T-cell (primary cell): ENCODE data around the gene ETFA. TPM values are rescaled to one million over a fixed set of nuclear protein-coding genes. Genes with fewer than 3 reads are reported as not detected.
"Not testable (repeated sequence)": the region's sequence is repeated elsewhere in the genome, so short reads cannot be mapped to it uniquely, and the experiment has no call there.

Experiments used
- ATAC-seq, 4 experiments: fragments of 200-7000 bp in 3 of 4; fragments of 150-1000 bp in 1 of 4; cut with Tn5 transposase; replicated peaks in 1 of 4; 1 replicate in 3 of 4; 2 replicates in 1 of 4; pipeline ENCODE4 v1.10.0; 2021; ENCODE audit warnings: moderate library complexity in 3 of 4, mild to moderate bottlenecking in 2 of 4, moderate number of reproducible peaks in 1 of 4
- CTCF ChIA-PET, 2 donors: fragments of 300-600 bp; sonication (Branson Sonifier 250); formaldehyde crosslinking; loops; one replicate each; lab custom pipeline; 2022; ENCODE audit warnings: antibody characterized with exemption in 2 of 2; lab: Charles Lee
- POLR2A ChIA-PET, 2 donors: fragments of 300-600 bp; sonication (Branson Sonifier 250); formaldehyde crosslinking; loops; one replicate each; lab custom pipeline; 2022; ENCODE audit warnings: antibody characterized with exemption in 2 of 2; lab: Charles Lee
- DNase-seq, 35 experiments: peaks; one replicate each; pipeline versions ENCODE4 v3.0.0 to v3.0.0-alpha.2; 2013 to 2023
- H3K27ac ChIP-seq: one replicate; pipeline ENCODE4 v1.5.1; 2013; ENCODE audit warnings: low read length
- H3K27me3 ChIP-seq, 2 experiments: replicated peaks in 1 of 2; 1 replicate in 1 of 2; 2 replicates in 1 of 2; pipeline versions ENCODE4 v1.6.1 to v1.7.0; 2013; ENCODE audit warnings: low read length in 1 of 2, mixed read lengths in 1 of 2; ENCODE audit not compliant: control insufficient read depth in 2 of 2, insufficient read depth in 2 of 2; ENCODE audit errors: extremely low read depth in 1 of 2
- H3K36me3 ChIP-seq, 2 donors: 1 replicate in 1 of 2; 2 replicates in 1 of 2; pipeline versions ENCODE4 v1.6.1 to v1.7.0; 2013; ENCODE audit warnings: low read length in 1 of 2; ENCODE audit not compliant: control insufficient read depth in 2 of 2, insufficient read depth in 1 of 2; ENCODE audit errors: extremely low read depth in 1 of 2
- H3K4me1 ChIP-seq, 2 experiments: 1 replicate in 1 of 2; 2 replicates in 1 of 2; pipeline versions ENCODE4 v1.6.1 to v1.7.0; 2013; ENCODE audit warnings: low read length in 2 of 2, mixed read lengths in 1 of 2; ENCODE audit not compliant: insufficient read depth in 2 of 2, control insufficient read depth in 1 of 2; ENCODE audit errors: extremely low read depth in 1 of 2
- H3K4me3 ChIP-seq, 2 donors: 1 replicate in 1 of 2; 2 replicates in 1 of 2; pipeline versions ENCODE4 v1.5.1 to v1.7.0; 2013; ENCODE audit warnings: mild to moderate bottlenecking in 2 of 2, low read length in 1 of 2, moderate library complexity in 1 of 2; ENCODE audit not compliant: control insufficient read depth in 1 of 2; ENCODE audit errors: extremely low read depth in 1 of 2
- H3K9me3 ChIP-seq: 2 replicates; pipeline ENCODE4 v1.7.0; 2013
- H3K27ac Mint-ChIP-seq, 2 donors: one replicate each; pipeline ENCODE4 v1.8.0; 2020 to 2021; ENCODE audit warnings: mild to moderate bottlenecking in 2 of 2, mixed read lengths in 2 of 2
- H3K27me3 Mint-ChIP-seq, 2 donors: one replicate each; pipeline ENCODE4 v1.8.0; 2021 to 2022; ENCODE audit warnings: mixed read lengths in 2 of 2
- H3K36me3 Mint-ChIP-seq: one replicate; pipeline ENCODE4 v1.8.0; 2021; ENCODE audit warnings: mixed read lengths
- H3K4me1 Mint-ChIP-seq, 3 donors: one replicate each; pipeline ENCODE4 v1.8.0; 2020 to 2022; ENCODE audit warnings: mixed read lengths in 3 of 3, mild to moderate bottlenecking in 1 of 3
- H3K4me3 Mint-ChIP-seq, 3 donors: one replicate each; pipeline ENCODE4 v1.8.0; 2020 to 2022; ENCODE audit warnings: mild to moderate bottlenecking in 3 of 3, mixed read lengths in 3 of 3, moderate library complexity in 3 of 3
- H3K9me3 Mint-ChIP-seq, 3 donors: one replicate each; pipeline ENCODE4 v1.8.0; 2020 to 2022; ENCODE audit warnings: mixed read lengths in 3 of 3
- WGBS: methylation state at CpG from one replicate; pipeline ENCODE4 v1.1.5; 2013; ENCODE audit warnings: missing lambda C conversion rate; ENCODE audit not compliant: insufficient coverage; 5-methylcytosine and 5-hydroxymethylcytosine counted together
- total RNA-seq, 35 experiments: library from RNA in 6 of 35; stranded (reverse) in 6 of 35; fragments of 120-200 nt in 1 of 35; gene quantifications; one replicate each; pipeline versions ENCODE4 v1.2.1 to v1.2.4 and lab custom pipeline; 2013 to 2026

ETFA gene
- total RNA-seq, 5 donors from 2014 or later (not counting 1 experiment from before 2014, with no cell fraction given) = 34.6 to 53.9 (median 50.4) TPM

GRCh38 chr15:76294463-76294862, 16.8 kb downstream of the ETFA start:
- H3K36me3 Mint-ChIP-seq = peaks cover 16% of the 10 kb centered on the region
- ATAC-seq, POLR2A ChIA-PET, H3K9me3 ChIP-seq, H3K4me1 ChIP-seq, H3K36me3 ChIP-seq, H3K27me3 Mint-ChIP-seq, H3K27me3 ChIP-seq, H3K27ac ChIP-seq, H3K4me3 Mint-ChIP-seq, DNase-seq, H3K9me3 Mint-ChIP-seq, H3K4me3 ChIP-seq: not testable (repeated sequence)
- H3K27ac Mint-ChIP-seq = peak overlapping the region in 1 of 2 donors; percentile 52
- peaks cover 24 to 34% (median 28%) of the 10 kb centered on the region in 3 donors for H3K4me1 Mint-ChIP-seq
- CTCF ChIA-PET = interaction anchor here in 1 of 2 donors (1.3 kb wide), 1 partner anchor 13 kb away, joined by 4 read pairs; no protein-coding TSS in a partner anchor
- whole genome bisulfite sequencing = 100% methylated on average over 1 of the region's 1 CpG

- H3K36me3 ChIP-seq = peaks cover 0 to 4% of the 10 kb centered on the region in 2 donors
- peaks cover 0 to 2% of the 10 kb centered on the region in 2 experiments for H3K4me1 ChIP-seq
- DNase-seq (no peak), ATAC-seq (no peak)
- Mint-ChIP-seq H3K9me3 (no peaks in the 10 kb centered on the region), H3K36me3 (peaks cover 16% of the 10 kb centered on the region), H3K27me3 (no peaks in the 10 kb centered on the region), H3K4me1 (peaks cover 24 to 35% (median 28%) of the 10 kb centered on the region in 3 donors), H3K27ac (peak overlapping the region; percentile 15 to 26), H3K4me3 (no peak overlapping the region)
- ChIA-PET CTCF (interaction anchor here (0.6 to 1.3 kb wide), 2 partner anchors 12 to 1609 kb away, joined by 3 to 4 read pairs; no protein-coding TSS in a partner anchor), POLR2A (no interaction called here)
- no CpG with 5 or more reads among the region's 1 CpG for WGBS
- H3K9me3 ChIP-seq = no peaks in the 10 kb centered on the region
- no peak overlapping the region for H3K27ac ChIP-seq
- no peaks in the 10 kb centered on the region for H3K27me3 ChIP-seq
- H3K4me3 ChIP-seq = no peak overlapping the region
Observed at GRCh38 chr15:76293361-76293760, 17.9 kb downstream of the ETFA start.

- H3K4me1 Mint-ChIP-seq = peaks cover 28 to 39% (median 30%) of the 10 kb centered on the region in 3 donors
- WGBS = 100% methylated on average over 2 of the region's 3 CpGs
- Histone ChIP-seq H3K4me3 (no peak overlapping the region), H3K36me3 (peaks cover 0 to 7% of the 10 kb centered on the region in 2 donors), H3K27ac (no peak overlapping the region), H3K4me1 (peaks cover 0 to 5% of the 10 kb centered on the region in 2 experiments), H3K27me3 (no peaks in the 10 kb centered on the region), H3K9me3 (no peaks in the 10 kb centered on the region)
- H3K9me3 Mint-ChIP-seq = no peaks in the 10 kb centered on the region
- DNase-seq (no peak), ATAC-seq (no peak)
- peak overlapping the region in 1 of 2 donors; percentile 69 for H3K27ac Mint-ChIP-seq
- ChIA-PET POLR2A (no interaction called here), CTCF (no interaction called here)
- H3K36me3 Mint-ChIP-seq = peaks cover 19% of the 10 kb centered on the region
- H3K27me3 Mint-ChIP-seq = no peaks in the 10 kb centered on the region
- H3K4me3 Mint-ChIP-seq = no peak overlapping the region
Observed at GRCh38 chr15:76289582-76289981, 21.7 kb downstream of the ETFA start.

GRCh38 chr15:76286271-76286879, 24.9 kb downstream of the ETFA start:
- POLR2A ChIA-PET = interaction anchor here in 1 of 2 donors (0.5 kb wide), 1 partner anchor 1825 kb away, joined by 3 read pairs; the partner anchor contains the start of gene UBL7
- H3K36me3 ChIP-seq = peaks cover 0 to 20% of the 10 kb centered on the region in 2 donors
- WGBS = 6% methylated on average over 2 of the region's 4 CpGs

GRCh38 chr15:76285241-76285825, 25.9 kb downstream of the ETFA start:
- WGBS = no CpG with 5 or more reads among the region's 1 CpG
- no peak overlapping the region for H3K4me3 ChIP-seq
- Mint-ChIP-seq H3K36me3 (peaks cover 20% of the 10 kb centered on the region), H3K27me3 (no peaks in the 10 kb centered on the region), H3K4me1 (peaks cover 17 to 36% (median 34%) of the 10 kb centered on the region in 3 donors), H3K4me3 (no peak overlapping the region), H3K27ac (no peak overlapping the region), H3K9me3 (no peaks in the 10 kb centered on the region)
- H3K36me3 ChIP-seq = peaks cover 0 to 22% of the 10 kb centered on the region in 2 donors
- POLR2A ChIA-PET = no interaction called here
- no peaks in the 10 kb centered on the region for H3K9me3 ChIP-seq
- no peaks in the 10 kb centered on the region for H3K27me3 ChIP-seq
- CTCF ChIA-PET = interaction anchor here in 1 of 2 donors (0.6 kb wide), 1 partner anchor 23 kb away, joined by 3 read pairs; no protein-coding TSS in a partner anchor
- H3K27ac ChIP-seq = peak overlapping the region; percentile 71
- DNase-seq (peak in 3 of 35 experiments; percentile 3 to 40 (median 4)), ATAC-seq (no peak)
- peaks cover 2 to 16% of the 10 kb centered on the region in 2 experiments for H3K4me1 ChIP-seq

More at GRCh38 chr15:76286271-76286879, 24.9 kb downstream of the ETFA start:
- Histone ChIP-seq H3K27me3 (no peaks in the 10 kb centered on the region), H3K9me3 (no peaks in the 10 kb centered on the region), H3K4me3 (peak overlapping the region in 1 of 2 donors; percentile 18), H3K4me1 (peaks cover 2 to 16% of the 10 kb centered on the region in 2 experiments), H3K27ac (peak overlapping the region; percentile 71)
- peak; percentile 92 to 99 (median 98) for ATAC-seq
- H3K9me3 Mint-ChIP-seq = no peaks in the 10 kb centered on the region
- peak overlapping the region; percentile 66 to 69 (median 67) for H3K4me3 Mint-ChIP-seq
- peak overlapping the region; percentile 91 to 97 for H3K27ac Mint-ChIP-seq
- H3K4me1 Mint-ChIP-seq = peaks cover 17 to 36% (median 36%) of the 10 kb centered on the region in 3 donors
- CTCF ChIA-PET = interaction anchor here in 1 of 2 donors (0.9 kb wide), 1 partner anchor 23 kb away, joined by 3 read pairs; no protein-coding TSS in a partner anchor
- H3K27me3 Mint-ChIP-seq = no peaks in the 10 kb centered on the region
- peaks cover 21% of the 10 kb centered on the region for H3K36me3 Mint-ChIP-seq
- peak in 21 of 35 experiments; percentile 8 to 77 (median 16) for DNase-seq

- no peak overlapping the region for H3K4me3 Mint-ChIP-seq
- ChIA-PET CTCF (no interaction called here), POLR2A (no interaction called here)
- H3K4me1 Mint-ChIP-seq = peaks cover 17 to 34% (median 25%) of the 10 kb centered on the region in 3 donors
- H3K27me3 Mint-ChIP-seq = no peaks in the 10 kb centered on the region
- H3K36me3 Mint-ChIP-seq = peaks cover 41% of the 10 kb centered on the region
- Histone ChIP-seq H3K27me3 (no peaks in the 10 kb centered on the region), H3K9me3 (no peaks in the 10 kb centered on the region), H3K4me1 (peaks cover 2 to 16% of the 10 kb centered on the region in 2 experiments), H3K4me3 (no peak overlapping the region), H3K36me3 (peaks cover 6 to 36% of the 10 kb centered on the region in 2 donors), H3K27ac (no peak overlapping the region)
- H3K9me3 Mint-ChIP-seq = no peaks in the 10 kb centered on the region
- no peak overlapping the region for H3K27ac Mint-ChIP-seq
- DNase-seq = peak in 1 of 35 experiments; percentile 39
- WGBS = no CpG with 5 or more reads among the region's 3 CpGs
- no peak for ATAC-seq
Observed at GRCh38 chr15:76282465-76282864, 28.8 kb downstream of the ETFA start.
